Measurements from ENCODE around the gene ZNF346. TPM values are rescaled to one million over a fixed set of nuclear protein-coding genes. Genes with fewer than 3 reads are reported as not detected.

ZNF346 gene
- total and polyA plus RNA-seq, 10 of the 15 experiments (the other 5 are each of a cell fraction or from before 2014, with no cell fraction given) = 6.5 to 30.2 (median 24.0) TPM

- no peak overlapping the region for H3K4me2 ChIP-seq (ENCODE audit: control insufficient read depth, insufficient read depth)
- no peaks in the 10 kb centered on the region for H3K9me3 ChIP-seq (replicated peaks; ENCODE audit: control insufficient read depth, insufficient read depth, low read length)
- BruUV-seq (replicated peaks) = no TSS peak
- ChIA-PET SMC1A (ENCODE audit: uncharacterized antibody, unreplicated experiment) (no interaction called here), CTCF (no interaction called here), RAD21 (ENCODE audit: unreplicated experiment) (no interaction called here), POLR2A (no interaction called here)
- H3K27me3 ChIP-seq (replicated peaks in 1 of 2; ENCODE audit: control insufficient read depth in 2 of 2, insufficient read depth in 2 of 2, low read length in 1 of 2) = peaks cover 0 to 4% of the 10 kb centered on the region in 2 experiments; a peak in 3 of 4 replicates
- H3K4me3 ChIP-seq = no peak overlapping the region
- H3K4me1 ChIP-seq (ENCODE audit: control insufficient read depth, insufficient read depth, low read length) = 0 out of 2 replicates have a peak, but pooled peaks cover 2% of the 10 kb centered on the region
- in situ Hi-C loops (cut with MboI) (no loop called here), intact Hi-C loops (cut with micrococcal nuclease; ENCODE audit: unreplicated experiment) (no loop called here)
- H3K79me2 ChIP-seq (ENCODE audit: control insufficient read depth, insufficient read depth, low read length) = no peaks in the 10 kb centered on the region
- H3K36me3 ChIP-seq (ENCODE audit: control insufficient read depth in 2 of 2, insufficient read depth in 2 of 2, low read length in 1 of 2) = no peaks in the 10 kb centered on the region
- no peak for ATAC-seq
- no peak overlapping the region for H3K9ac ChIP-seq (ENCODE audit: control insufficient read depth, insufficient read depth, low read length)
- no peaks in the 10 kb centered on the region for H4K20me1 ChIP-seq (ENCODE audit: control insufficient read depth, insufficient read depth)
- DNase-seq (ENCODE audit: low read depth, low spot score) = no peak
- TF ChIP-seq CUX1 (IDR thresholded peaks at IDR 0.05; ENCODE audit: insufficient replicate concordance, low read depth, low read length) = no peak
- no peak for TF ChIP-seq CREM (IDR thresholded peaks at IDR 0.05; ENCODE audit: low read depth)
- no peak for TF ChIP-seq BRCA1 (IDR thresholded peaks at IDR 0.05; ENCODE audit: low read depth, low read length)
- no peak for TF ChIP-seq USF1 (IDR thresholded peaks at IDR 0.05; ENCODE audit: borderline replicate concordance, extremely low read length, insufficient read depth, low read depth, low read length)
- no peak for TF ChIP-seq SKIL (IDR thresholded peaks at IDR 0.05; ENCODE audit: low read depth, poor library complexity, severe bottlenecking)
- TF ChIP-seq NFYB (IDR thresholded peaks at IDR 0.05; ENCODE audit: insufficient read depth, low read depth, low read length) = no peak
- TF ChIP-seq POLR2AphosphoS5 (IDR thresholded peaks at IDR 0.05; ENCODE audit: low read length) = no peak
- no peak for FAIRE-seq
- WGBS (ENCODE audit: insufficient coverage, insufficient replicate concordance, low lambda C conversion rate, missing lambda C conversion rate) = 13% methylated on average over 3 of the region's 3 CpGs
- H3K27ac ChIP-seq (ENCODE audit: control insufficient read depth, insufficient read depth) = no peak overlapping the region
- no peak overlapping the region for H2AFZ ChIP-seq (ENCODE audit: control insufficient read depth, low read depth, low read length)
These were observed 68.7 kb downstream of the ZNF346 start for GRCh38 chr5:177091232-177091631.
